NCI-H187 (cell line): Measurements from ENCODE around the gene TNC.

Experiments
- DNase-seq, 2 experiments: peaks; one replicate each; lab custom pipeline; 2025; lab: John Stamatoyannopoulos, UW

TNC gene

DNA sequence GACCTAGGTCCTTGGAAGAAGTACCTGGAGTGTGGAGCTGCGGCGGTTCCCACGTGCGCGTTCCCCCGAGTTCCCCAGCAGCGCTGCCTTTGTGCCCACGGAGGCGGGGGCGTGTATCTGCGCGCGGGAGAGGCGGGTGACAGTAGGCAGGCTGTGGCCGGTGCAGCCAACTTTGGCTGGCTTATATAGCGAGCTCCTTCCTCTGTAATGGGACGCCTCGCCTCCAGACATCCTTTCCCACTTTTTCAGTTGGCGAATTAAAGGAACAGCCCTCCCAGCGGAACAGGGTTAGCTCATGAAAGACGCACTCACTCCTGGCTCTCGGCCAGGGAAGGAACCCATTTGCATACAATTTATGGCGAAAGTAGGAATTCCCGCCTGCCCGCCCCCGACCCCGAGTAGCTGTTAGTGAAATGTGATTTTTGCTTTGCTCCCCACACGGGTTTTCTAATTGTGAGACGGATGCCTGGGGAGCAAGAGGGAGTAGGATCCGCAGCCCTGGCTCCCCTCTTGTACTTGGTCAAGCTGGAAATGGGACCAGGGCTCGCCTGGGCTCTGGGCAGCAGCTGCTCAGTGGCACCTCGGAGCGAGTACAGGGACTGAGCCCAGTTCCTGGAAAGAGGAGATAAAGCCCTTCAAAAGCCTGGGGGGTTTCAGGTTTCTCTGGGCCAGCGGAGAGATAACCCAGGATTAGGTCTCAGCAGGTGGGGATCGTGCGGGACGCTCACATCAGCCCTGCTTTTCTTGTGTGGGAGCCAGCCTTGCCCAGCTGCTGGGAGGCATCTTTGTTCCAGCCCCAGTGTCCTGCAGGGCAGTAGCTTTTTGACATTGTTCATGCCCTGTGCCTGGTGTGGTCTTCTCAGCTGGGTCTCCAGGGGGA, at the start of gene TNC:
TNC (minus strand) TSS at position 159 of the 880 bp plus-strand sequence. CDS start 27,139 bp downstream, outside the sequence.
- DNase-seq: no peak

DNA sequence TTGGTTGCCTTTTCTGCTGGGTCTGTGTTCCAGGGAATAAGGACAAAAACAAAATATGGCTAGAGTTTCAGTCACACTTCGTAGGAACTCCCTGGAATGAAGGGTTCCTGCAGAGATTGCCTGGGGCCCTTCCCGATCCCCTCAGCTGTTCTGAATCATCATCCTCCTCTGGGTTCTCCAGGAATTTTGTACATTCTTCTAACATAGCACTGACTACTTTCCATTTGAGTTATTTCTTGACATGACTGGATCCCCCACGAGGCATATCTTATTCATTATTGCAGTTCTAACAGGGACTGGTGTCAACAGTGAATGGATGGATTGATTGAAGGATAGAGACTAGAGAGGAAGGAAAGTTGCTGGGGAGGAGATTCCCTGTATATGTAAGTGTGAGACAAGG, 49.2 kb upstream of the TNC start:
- DNase-seq: no peak

DNA sequence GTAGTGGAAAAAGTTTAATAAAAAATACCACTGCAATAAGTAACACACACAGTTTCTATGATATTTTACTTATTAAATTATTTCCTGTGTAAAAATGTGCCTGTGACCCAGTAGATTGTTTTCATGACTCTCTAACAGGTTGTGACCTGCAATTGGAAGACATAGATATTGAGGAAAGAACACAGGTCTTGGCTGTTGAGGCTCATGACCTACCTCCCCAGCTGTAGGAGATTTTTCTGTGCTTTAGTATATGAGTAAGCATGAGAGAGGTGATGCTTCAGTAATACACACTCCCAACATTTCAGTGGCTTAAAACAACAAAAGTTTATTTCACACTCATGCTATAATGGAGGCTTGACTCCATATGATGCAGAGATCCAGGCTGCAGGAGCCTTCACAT, 47.3 kb upstream of the TNC start:
- no peak for DNase-seq

DNA sequence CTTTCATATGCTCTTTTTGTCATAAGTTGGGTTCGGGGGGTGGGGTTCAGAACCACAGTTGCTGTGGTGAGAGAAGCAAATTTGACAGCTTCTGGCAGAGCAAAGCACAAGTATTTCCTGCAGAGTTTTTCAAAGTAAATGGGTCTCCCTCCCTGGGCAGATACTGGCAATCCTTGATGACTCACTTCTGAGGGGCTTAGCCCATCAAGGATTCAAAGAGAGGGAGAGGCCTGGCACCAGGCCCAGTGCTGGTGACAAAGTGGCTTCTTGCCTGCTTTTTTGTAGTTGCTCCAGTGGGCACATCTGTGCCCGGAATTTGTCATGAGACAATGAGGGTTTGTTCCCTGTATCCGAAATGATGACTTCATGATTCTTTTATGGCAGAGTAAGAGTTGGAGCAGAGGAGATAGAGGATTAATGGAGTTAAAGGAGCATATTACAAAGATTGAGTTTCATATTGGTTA, 46.6 kb upstream of the TNC start:
- no peak for DNase-seq

DNA sequence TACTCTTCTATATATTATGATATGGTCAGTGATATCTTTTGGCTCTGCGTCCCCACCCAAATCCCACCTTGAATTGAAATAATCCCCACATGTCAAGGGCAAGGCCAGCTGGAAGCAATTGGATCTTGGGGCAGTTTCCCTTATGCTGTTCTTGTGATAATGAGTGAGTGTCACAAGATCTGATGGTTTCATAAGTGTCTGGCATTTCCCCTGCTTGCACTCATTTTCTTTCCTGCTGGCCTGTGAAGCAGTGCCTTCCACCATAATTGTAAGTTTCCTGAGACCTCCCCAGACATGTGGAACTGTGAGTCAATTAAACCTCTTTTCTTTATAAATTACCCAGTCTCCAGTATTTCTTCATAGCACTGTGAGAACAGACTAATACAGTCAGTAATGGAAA, 45.0 kb upstream of the TNC start:
- DNase-seq: no peak

DNA sequence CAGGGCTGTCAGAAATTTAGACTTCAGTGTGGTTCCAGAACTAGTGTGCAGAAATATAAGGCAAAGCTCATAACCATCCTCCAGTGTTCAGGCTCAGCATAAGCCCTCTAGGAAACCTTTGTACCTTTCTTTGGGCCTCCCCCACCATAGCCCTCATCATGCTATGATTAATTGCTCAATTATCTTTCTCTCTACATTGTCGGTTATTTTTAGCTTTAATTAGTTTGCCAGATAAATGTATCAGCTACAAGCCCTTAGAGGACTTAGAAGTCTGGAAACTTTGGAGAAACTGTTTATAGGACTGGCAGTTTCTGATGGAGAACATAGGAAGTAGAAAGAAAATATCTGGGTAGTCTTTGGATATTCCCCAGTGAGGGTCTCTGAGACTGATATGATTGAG, 43.5 kb upstream of the TNC start:
- no peak for DNase-seq

DNA sequence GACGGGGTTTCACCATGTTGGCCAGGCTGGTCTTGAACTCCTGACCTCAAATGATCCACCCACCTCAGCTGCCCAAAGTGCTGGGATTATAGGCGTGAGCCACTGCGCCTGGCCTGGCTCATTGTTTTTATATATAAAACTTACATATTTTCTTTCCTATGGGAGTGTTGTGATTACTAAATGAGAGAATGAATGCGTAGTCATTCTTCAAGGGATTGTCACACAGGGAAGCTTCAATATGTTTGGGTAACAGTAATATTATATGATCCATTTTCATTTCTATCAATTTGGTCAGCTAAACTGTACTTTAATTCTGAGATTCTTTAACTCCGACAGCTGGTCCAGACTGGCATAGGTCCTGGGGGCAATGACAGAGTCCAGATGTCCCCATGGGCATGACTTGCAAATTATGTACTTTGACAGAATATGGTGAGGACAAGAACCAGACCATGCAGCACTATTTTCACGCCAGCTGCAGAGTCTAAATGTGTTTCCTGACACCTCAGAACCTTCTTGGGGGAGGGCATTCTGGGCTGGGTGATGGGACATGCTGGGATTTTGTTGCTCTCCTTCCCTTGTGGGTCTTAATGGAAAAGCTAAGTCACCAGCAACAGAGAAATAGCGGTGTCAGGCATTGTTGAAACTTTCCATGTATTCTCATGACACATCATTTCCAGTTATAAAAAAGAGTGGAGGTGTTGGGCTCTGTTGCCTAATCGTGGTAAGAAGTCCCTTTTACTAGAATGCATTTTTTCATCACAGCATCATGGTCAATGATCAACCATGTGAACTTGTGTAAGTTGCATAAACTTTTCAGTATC, 40.9 kb upstream of the TNC start:
- DNase-seq: no peak

DNA sequence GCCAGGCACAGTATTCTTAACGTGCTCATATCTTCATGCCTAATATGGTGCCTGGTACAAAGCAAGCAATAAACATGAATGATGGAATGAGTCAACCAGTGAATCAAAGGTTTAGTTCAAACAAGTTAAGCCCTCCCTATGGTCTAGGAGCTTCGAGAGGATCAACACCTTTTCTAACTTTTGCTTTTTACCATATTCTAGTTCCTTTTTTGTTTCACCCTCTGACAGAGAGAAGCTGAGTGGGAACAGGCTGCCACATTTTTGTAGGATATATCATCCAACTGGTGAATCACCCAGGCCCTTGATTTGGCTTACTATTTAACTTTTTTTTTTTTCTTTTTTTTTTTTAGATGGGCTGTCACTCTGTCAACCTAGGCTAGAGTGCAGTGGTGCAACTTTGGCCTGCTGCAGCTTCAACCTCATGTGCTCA, 39.3 kb upstream of the TNC start:
- DNase-seq: no peak

DNA sequence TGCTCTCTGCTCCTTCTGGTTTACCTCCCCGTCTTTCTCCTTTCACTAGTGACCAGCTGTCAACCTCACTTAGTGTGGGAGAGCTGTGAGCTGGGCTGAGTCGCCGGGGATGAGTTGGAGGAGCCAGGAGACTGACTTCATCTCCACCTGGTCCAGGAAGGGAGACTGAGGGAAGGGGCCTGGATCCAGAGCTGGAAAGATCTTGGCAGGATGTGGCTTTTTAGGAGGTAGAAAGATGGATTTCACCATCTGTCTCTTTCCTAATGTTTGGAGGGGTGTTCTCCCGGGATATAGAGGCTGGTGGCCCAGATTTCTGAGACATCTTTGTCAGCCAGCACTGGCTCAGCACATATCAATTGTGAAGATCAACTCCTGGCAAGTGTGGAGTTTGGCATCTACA, 37.1 kb upstream of the TNC start:
- no peak for DNase-seq

DNA sequence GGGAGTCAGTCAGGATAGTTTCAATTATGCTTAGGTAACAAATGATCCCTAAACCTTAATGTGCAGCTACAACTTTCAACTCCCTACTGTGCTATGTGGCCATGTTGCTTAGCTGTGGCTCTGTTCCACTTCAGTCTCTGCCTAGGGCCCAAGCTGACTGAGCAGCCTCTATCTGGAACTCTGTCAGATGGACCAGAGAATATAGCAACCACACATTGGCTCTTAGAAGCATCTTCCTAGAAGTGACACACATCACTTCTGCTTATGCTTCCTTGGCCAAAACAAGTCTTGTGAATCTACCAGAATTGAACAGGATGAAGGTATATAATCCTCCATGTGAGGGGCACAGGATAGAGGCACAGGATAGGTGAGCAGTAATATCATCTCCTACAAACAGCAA, 36.7 kb upstream of the TNC start:
- no peak for DNase-seq

DNA sequence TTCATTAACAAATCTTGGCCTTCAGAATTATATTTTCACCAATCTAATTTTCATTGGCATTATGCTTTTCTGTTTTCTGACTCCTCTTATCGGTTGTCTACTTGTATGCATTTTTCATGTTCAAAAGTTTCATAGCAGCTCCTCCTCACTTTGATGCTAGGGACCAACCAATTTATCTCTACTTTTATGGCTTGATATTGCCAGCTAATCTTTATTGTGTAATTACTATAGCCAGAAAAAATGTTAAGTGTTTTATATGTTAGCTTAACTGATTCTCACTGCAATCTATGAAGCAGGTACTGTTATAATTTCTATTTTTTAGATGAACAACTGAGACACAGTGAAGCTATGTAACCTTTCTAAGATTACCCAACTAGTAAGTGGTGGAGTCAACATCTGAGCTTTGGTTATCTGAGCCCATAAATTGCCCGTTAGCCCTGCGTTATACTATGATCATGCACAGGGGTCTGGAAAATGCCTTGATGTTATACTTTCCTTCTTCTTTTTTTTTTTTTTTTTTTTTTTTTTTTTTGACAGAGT, 34.4 kb upstream of the TNC start:
- no peak for DNase-seq

DNA sequence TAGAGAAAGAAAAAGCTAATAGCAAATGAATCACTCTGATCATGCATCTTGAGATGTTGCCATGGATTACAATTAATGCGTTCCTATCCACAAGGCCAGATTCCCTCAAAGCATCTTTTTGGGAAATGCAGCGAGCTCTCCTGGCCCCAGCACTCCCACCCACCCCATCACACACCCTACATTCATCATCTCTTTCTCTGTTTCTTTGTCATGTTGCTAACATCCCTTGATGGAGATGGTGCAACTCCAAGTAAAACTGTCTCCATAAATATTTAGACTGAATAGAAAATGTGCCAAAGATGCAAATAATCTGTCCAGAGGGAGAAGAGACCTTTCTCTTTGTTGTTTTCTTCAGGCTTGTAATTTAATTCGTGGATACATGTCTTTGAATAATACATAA, 30.8 kb upstream of the TNC start:
- no peak for DNase-seq

DNA sequence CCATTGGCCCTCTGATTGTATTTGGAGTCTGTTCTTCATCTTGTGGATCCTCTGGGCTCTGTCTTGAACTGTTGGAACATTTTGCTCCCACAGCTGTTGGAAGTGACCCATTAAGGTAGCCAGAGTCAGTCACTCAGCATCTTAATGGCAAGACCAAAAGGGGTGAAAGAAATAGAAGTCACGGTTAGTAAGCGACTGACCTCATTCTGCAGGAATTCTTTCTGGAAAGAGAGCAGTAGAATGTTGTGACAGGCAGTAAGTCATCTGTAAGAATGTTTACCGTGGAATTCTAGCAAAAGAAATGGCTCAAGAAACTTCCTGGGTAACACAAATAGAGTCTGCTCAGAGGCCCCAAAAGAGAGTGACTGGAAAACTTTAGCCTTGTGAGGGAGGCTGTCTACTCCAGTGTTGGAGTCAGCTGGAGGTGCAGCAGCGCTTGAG, 28.6 kb upstream of the TNC start:
- DNase-seq: no peak

DNA sequence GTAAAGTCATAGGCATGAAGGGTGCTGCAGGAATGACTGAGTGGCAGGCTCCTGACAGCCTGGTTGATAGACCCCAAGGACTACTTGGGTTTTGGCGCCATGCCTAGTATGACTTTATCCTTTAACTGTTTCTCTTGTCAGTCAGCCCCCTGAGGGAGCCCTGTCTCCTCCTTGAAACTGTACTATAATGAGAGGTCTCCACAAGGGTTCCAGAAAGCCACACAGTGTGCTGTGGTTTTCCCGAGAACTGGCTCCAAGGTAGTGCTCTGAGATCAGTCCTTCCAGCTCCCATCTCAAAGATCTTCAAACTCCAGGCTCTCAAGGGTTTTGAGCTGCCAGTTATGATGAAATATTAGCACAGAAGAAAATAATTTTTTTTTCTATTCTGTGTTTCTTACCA, 26.7 kb upstream of the TNC start:
- no peak for DNase-seq

DNA sequence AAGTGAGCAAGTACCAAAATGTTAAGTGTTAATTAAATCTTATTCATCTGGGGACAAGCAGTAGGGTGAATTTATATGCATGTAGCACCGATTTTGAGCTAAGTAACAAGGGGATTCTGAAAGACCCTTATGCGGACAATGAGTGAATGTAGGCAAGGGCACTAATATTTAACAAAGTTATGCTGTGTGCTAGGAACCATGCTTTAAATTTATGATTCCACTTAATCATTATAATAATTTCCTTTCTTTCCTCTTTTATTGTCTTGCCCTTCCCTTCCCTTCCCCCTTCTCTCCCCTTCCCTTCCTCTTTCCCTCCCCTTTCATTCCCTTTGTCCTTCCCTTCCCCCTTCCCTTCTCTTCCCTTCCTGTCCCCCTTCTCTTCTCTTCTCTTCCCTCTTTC, 25.7 kb upstream of the TNC start:
- DNase-seq: no peak

DNA sequence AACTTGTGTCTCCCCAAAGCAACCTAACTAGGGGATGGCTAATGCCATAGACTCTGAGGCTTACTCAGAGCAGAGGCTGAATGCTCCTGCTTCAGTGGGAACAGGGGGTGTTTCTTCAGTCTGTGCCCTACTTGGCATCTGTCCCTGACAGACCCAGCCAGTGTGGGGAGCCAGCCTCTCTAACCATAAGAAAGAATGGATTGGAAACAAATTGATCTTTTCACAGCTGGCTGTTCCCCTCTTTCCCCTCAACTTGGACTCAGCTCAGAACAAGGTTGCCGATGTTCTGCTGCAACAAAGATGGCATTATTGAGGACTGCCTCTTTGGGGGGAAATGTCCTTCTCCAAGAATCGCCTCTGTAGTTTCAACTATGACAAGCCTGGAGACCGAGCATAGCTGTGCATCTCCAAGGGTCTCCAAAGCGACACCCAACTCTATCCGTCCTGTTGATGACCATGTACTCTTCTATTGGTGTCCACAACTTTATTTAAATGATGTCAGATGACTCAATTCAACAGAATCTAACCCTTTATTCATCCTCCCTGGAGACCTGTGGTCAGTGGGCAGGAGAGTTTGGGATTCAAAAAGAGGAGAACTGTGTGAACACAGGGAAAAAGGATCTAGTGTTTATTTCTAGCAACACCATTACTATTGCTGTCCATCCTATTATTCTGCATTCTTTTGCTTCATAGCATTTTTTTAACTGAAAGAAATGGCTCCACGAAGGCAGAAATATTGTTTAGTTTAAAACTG, 24.7 kb upstream of the TNC start:
- no peak for DNase-seq

DNA sequence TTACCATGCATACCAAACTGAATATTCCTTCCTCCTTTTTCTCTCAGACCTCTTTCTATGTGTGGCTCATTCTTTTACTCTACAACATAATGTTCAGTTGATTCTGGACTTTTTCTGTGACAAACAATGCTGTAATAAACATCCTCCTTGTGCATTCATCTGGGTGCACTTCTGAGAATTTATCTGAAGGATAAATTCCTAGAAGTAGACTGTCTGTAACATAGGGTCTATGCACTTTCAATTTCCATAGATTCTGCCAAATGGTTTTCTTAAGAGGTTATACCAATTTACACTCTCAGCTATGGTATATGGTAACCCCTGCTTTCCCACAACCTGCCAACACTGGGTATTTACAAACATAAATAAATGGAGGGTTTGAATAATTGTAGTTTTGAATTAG, 24.1 kb upstream of the TNC start:
- DNase-seq: no peak

DNA sequence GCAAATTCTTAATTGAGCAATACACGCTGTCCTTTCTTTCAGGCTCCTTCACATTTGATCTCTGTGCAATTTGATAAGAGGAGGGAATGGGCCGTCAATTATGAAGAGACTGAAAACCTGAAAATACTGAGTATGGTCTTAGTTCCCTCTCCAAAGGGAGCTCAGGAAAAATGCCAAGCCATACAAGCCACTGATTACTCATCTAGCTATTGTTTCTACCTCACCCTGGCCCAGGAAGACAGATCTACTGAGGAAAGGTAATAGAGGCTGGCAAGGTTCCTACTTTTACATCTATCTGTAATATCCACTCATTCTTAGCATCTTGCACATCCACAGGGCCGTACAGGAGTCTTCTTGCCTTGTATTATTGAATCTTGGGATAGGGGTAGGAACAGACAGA, 23.7 kb upstream of the TNC start:
- no peak for DNase-seq

DNA sequence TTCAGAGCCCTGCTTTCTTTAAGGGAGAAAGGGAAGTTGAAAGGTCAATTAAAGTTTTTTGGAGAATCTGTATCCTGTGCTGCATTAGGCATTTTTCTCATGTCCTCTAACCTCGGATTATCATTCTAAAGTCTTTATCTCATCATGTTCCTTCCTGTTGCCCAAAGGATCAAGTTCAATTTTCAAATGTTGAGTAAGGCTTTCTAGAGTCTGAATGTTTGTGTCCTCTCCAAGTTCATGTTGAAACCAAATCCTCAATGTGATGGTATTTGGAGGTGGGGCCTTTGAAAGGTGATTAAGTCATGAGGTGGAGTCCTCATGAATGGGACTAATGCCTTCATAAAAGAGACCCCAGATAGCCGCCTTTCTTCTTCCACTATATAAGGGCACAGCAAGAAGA, 20.2 kb upstream of the TNC start:
- no peak for DNase-seq

DNA sequence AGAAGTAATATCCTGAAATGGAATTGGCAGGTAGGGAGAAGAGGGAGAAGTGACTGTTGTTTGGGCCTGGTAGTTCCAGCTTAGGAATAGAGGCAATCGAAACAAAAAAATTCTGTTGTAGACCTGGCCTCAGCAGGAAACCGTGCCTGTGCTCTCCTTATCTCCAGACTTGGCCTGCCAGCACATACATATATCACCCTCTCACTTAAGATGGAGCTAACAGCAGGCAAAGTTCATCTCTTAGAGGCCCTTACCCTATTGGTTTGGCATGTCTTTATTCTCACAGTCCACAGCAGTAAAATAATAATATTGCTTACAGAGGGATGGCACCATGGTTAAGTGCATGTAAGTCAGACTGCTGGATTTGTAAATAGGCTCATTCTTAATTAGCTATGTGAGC, 19.6 kb upstream of the TNC start:
- DNase-seq: no peak

DNA sequence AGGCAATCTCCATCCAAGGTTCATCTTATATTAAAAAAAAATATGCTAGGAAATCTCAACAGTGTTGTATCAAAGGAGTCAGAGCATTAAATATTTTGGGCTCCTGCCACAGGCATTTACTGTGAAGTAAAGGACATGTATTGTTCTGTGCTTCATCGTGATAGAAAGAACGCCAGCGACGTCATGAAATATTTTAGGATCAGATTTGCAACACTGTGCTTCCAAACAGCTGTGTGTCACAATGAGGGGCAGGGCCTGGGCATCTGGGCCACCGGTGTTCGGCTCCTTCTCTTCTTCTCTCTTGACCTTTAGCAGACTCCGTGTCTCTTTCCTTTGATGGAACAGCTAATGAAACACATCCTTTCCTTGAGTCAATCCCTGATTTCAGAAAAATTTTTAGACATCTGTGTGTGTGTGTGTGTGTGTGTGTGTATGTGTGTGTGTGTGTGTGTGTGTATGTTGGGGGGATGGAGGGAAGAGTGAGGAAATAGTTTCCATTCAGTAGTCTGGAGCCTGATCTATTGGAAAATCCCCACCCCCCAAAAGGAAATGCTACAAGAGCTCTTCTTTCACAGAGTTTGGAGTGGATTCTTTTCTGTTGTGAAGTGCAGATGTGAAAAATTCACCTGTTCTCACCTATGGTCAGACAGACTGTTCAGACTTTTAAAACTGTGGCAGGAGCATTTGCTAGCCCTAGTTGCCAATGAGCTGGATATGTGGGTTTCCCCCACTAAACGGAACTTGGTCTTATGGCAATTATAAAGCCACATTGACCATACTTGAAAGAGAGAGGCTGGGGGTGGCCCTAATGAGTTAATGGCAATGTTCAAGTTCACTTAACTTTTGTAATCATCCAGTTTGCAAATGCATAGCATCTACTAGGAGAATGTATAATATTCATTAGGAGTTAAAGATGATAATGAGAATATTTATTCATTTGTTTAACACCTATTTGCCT, 18.1 kb upstream of the TNC start:
- DNase-seq: no peak
